K562 (cell line): Measurements from ENCODE around the gene CHMP2A. TPM values are rescaled to one million over a fixed set of nuclear protein-coding genes. Genes with fewer than 3 reads are reported as not detected.

ENCODE experiments used
- ARNT ChIP-seq, 2 experiments: fragments of 450-650 bp; IDR thresholded peaks; 2 replicates each; pipeline ENCODE4 v1.6.1; 2016; ENCODE audit warnings: mild to moderate bottlenecking in 1 of 2
- CAMTA2 ChIP-seq: fragments of 250-450 bp; sonication (Bioruptor Pico); conservative IDR thresholded peaks from 2 replicates; pipeline ENCODE4 v1.5.1; 2022
- CBX8 ChIP-seq: fragments of 200-600 bp; sonication (generic); IDR thresholded peaks from 2 replicates; pipeline ENCODE4 v1.6.1; 2012; ENCODE audit warnings: borderline replicate concordance, mixed run types, low read depth, mild to moderate bottlenecking, moderate library complexity, mixed read lengths, low read length, control low read depth, inconsistent platforms; ENCODE audit not compliant: poor library complexity, severe bottlenecking; ENCODE audit errors: extremely low read depth
- DACH1 ChIP-seq: fragments of 450-650 bp; IDR thresholded peaks from 2 replicates; pipeline ENCODE4 v1.6.1; 2018; ENCODE audit not compliant: partially characterized antibody
- DEAF1 ChIP-seq: fragments of 450-650 bp; formaldehyde crosslinking; IDR thresholded peaks from 2 replicates; pipeline ENCODE4 v1.4.0; 2020; ENCODE audit warnings: mild to moderate bottlenecking, moderate library complexity
- JUN ChIP-seq, 2 experiments: sonication (generic) in 1 of 2; formaldehyde crosslinking in 1 of 2; IDR thresholded peaks; 2 replicates each; pipeline versions ENCODE4 v1.6.1 to v1.8.0; 2012 to 2022; ENCODE audit warnings: borderline replicate concordance in 2 of 2, mild to moderate bottlenecking in 2 of 2, improper control_type of control experiment in 1 of 2, low read depth in 1 of 2, low read length in 1 of 2, missing genetic modification reagents in 1 of 2
- LCOR ChIP-seq: sonication (generic); formaldehyde crosslinking; IDR thresholded peaks from 2 replicates; pipeline ENCODE4 v1.8.0; 2022; ENCODE audit warnings: mild to moderate bottlenecking, missing genetic modification reagents
- NFE2 ChIP-seq: IDR thresholded peaks from 2 replicates; pipeline ENCODE4 v1.6.1; 2014; ENCODE audit warnings: antibody characterized with exemption, low read depth
- NFIX ChIP-seq: fragments of 250-450 bp; sonication (Bioruptor Pico); IDR thresholded peaks from 2 replicates; pipeline ENCODE4 v1.4.0; 2020; ENCODE audit warnings: low read depth, mild to moderate bottlenecking, moderate library complexity
- NR2C2 ChIP-seq, 2 experiments: fragments of 200-800 bp in 1 of 2; sonication (Bioruptor generic) in 1 of 2; sonication (generic) in 1 of 2; formaldehyde crosslinking in 1 of 2; IDR thresholded peaks; 2 replicates each; pipeline versions ENCODE4 v1.6.1 to v1.8.0; 2016 to 2022; ENCODE audit warnings: mild to moderate bottlenecking in 1 of 2, missing compliant biosample characterization in 1 of 2, missing genetic modification characterization in 1 of 2, missing genetic modification reagents in 1 of 2
- PATZ1 ChIP-seq: fragments of 250-450 bp; sonication (Bioruptor Pico); IDR thresholded peaks from 2 replicates; pipeline ENCODE4 v1.5.0; 2020; ENCODE audit warnings: mild to moderate bottlenecking, borderline replicate concordance
- POLR2AphosphoS2 ChIP-seq: IDR thresholded peaks from 2 replicates; pipeline ENCODE4 v1.6.1; 2012; ENCODE audit warnings: low read length, improper control_type of control experiment
- RBM22 ChIP-seq: fragments of 200-400 bp; formaldehyde crosslinking; IDR thresholded peaks from 2 replicates; pipeline ENCODE4 v1.6.1; 2018; ENCODE audit warnings: low read length, low read depth; ENCODE audit not compliant: poor library complexity, severe bottlenecking
- SMAD4 ChIP-seq: fragments of 250-450 bp; sonication (Bioruptor Pico); conservative IDR thresholded peaks from 2 replicates; pipeline ENCODE4 v1.8.0; 2021; ENCODE audit warnings: inconsistent platforms, mild to moderate bottlenecking, moderate library complexity
- TARDBP ChIP-seq: fragments of 450-650 bp; IDR thresholded peaks from 2 replicates; pipeline ENCODE4 v1.6.1; 2016
- THAP7 ChIP-seq: fragments of 250-450 bp; sonication (Bioruptor Pico); IDR thresholded peaks from 2 replicates; pipeline ENCODE4 v1.5.0; 2021
- ZBTB43 ChIP-seq: sonication (generic); formaldehyde crosslinking; IDR thresholded peaks from 2 replicates; pipeline ENCODE4 v1.8.0; 2023; ENCODE audit warnings: mild to moderate bottlenecking, missing genetic modification reagents
- ZBTB7A ChIP-seq: IDR thresholded peaks from 2 replicates; pipeline ENCODE4 v1.6.1; 2011; ENCODE audit warnings: low read depth, mild to moderate bottlenecking, low read length, moderate library complexity, borderline replicate concordance; ENCODE audit not compliant: control insufficient read depth
- ZNF224 ChIP-seq: sonication (generic); formaldehyde crosslinking; IDR thresholded peaks from 2 replicates; pipeline ENCODE4 v1.8.0; 2022; ENCODE audit warnings: mild to moderate bottlenecking, missing genetic modification reagents
- ZNF282 ChIP-seq: sonication (generic); formaldehyde crosslinking; IDR thresholded peaks from 2 replicates; pipeline ENCODE4 v1.8.1; 2023; ENCODE audit warnings: missing genetic modification reagents
- ZNF445 ChIP-seq: fragments of 250-450 bp; sonication (Bioruptor Pico); IDR thresholded peaks from 2 replicates; pipeline ENCODE4 v1.4.0; 2020; ENCODE audit warnings: low read depth, mild to moderate bottlenecking, moderate library complexity
- polyA plus RNA-seq, 8 experiments: library from polyadenylated mRNA; depleted of rRNA in 4 of 8; stranded (reverse) in 5 of 8; unstranded in 3 of 8; fragments of >200 nt; fragmentation: Nextera tagmentation in 2 of 8; fragmentation: Illumina TruSeq in 1 of 8; extraction: Ambion mirVana in 2 of 8; extraction: Trizol in 1 of 8; gene quantifications; 2 replicates each; pipeline versions ENCODE4 v1.2.1 to v1.2.3, GENCODE V29; 2011 to 2014; ENCODE audit warnings: inconsistent platforms in 1 of 8, missing spikeins in 1 of 8
- total RNA-seq, 7 experiments: library from RNA; depleted of rRNA in 6 of 7; stranded (reverse); fragments of >200 nt in 6 of 7; fragmentation: Illumina TruSeq in 2 of 7; extraction: Trizol in 2 of 7; gene quantifications; 2 replicates each; pipeline versions ENCODE4 v1.2.1 to v1.2.3, GENCODE V29; 2011 to 2021; ENCODE audit warnings: low replicate concordance in 1 of 7

Gene CHMP2A
- total and polyA plus RNA-seq, 9 of the 15 experiments (the other 6 are each of a cell fraction or from before 2014, with no cell fraction given), result 57.6 to 159 (median 87.2) TPM

- TF ChIP-seq PATZ1 (CRISPR knock-in tag) (no peak), ZBTB43 (CRISPR knock-in tag) (no peak), ZNF224 (CRISPR knock-in tag) (no peak), NFE2 (no peak), SMAD4 (CRISPR knock-in tag) (no peak), ZNF282 (no peak), JUN (IDR thresholded peaks at IDR 0.05; ENCODE audit: borderline replicate concordance, low read depth, low read length) (no peak), JUN (CRISPR knock-in tag; IDR thresholded peaks at IDR 0.05; ENCODE audit: borderline replicate concordance) (no peak), NR2C2 (CRISPR knock-in tag; IDR thresholded peaks at IDR 0.05) (no peak), NR2C2 (tag; IDR thresholded peaks at IDR 0.05) (no peak), TARDBP (no peak), ARNT (IDR thresholded peaks at IDR 0.05) (no peak), DACH1 (no peak), LCOR (CRISPR knock-in tag) (peak; percentile 8; the same call in 1 of the 2 replicates), CAMTA2 (CRISPR knock-in tag) (no peak), CBX8 (no peak), NFIX (no peak), ZNF445 (CRISPR knock-in tag) (no peak), POLR2AphosphoS2 (no peak), THAP7 (CRISPR knock-in tag) (no peak), ZBTB7A (peak; percentile 93; the same call in 1 of the 2 replicates), RBM22 (no peak), DEAF1 (CRISPR knock-in tag) (no peak)
These were observed 35.9 kb downstream of the CHMP2A start (continued) for GRCh38 chr19:58519087-58519354.
